IPS DF 4.7 (cell line): ENCODE data around the gene FAM168A.

Experiments used
- DNase-seq: peaks from one replicate; pipeline ENCODE4 v3.0.0-alpha.2; 2013; ENCODE audit warnings: low spot score; ENCODE audit errors: extremely low read depth

Gene FAM168A

GRCh38 chr11:73376160-73376802 is 221.6 kb downstream of the FAM168A start, which contains the start of gene RELT:
TSS of gene RELT (plus strand) at chr11:73376399. CDS start at chr11:73389137, 12,738 bp downstream.
- no peak for DNase-seq

- no peak for DNase-seq
Observed at GRCh38 chr11:73375830-73376159, 222.1 kb downstream of the FAM168A start.

DNA sequence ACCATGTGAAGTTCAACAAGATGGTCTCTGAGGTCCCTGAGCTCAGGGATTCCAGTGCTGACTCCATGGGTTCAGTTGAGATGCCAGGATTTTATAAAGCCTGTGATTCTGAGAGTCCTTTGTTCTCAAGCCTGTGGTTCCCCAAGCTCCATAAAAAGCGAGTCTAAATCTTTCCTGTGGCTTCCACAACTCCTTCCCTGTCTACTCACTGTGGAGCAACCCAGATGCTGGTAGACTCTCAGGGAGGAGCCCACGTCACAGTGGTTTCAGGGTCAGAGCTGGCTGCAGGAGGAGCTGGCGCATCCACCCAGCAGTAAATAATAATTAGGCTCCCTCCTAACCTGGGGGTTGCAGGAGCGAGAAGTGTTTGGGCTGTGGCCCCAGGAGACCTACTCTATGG is 223.8 kb downstream of the FAM168A start:
- no peak for DNase-seq

DNA sequence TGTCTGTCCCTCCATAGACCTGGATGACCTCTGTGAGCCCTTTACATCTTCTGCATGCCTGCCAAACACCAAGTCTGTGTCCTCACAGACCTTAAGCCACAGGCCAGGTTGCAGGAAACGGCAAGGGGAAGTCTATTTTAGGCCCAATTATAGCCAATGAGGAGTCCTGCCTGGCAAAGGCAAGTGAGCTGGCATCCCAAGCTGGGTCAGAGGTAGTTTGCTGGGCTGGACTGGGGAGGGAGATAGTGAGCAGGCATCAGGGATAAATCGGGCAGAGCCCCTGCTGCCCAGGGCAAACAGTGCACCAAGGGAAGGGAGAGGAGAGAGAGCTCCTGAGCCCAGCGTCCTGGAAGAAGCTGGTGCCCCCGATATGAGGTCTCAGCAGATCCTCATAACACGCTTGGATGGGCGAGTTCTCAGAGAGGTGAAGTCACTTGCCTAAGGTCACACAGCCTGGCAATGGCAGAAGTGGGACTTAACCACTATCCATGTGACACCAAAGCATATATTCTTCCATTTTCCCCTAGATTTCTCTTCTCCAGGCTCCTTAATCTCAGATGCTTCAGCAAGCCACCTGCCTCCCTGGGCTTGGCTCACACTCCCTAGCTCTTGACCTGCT is 225.4 kb downstream of the FAM168A start:
- DNase-seq: no peak

GRCh38 chr11:73367482-73368024 is 230.4 kb downstream of the FAM168A start:
- no peak for DNase-seq

DNA sequence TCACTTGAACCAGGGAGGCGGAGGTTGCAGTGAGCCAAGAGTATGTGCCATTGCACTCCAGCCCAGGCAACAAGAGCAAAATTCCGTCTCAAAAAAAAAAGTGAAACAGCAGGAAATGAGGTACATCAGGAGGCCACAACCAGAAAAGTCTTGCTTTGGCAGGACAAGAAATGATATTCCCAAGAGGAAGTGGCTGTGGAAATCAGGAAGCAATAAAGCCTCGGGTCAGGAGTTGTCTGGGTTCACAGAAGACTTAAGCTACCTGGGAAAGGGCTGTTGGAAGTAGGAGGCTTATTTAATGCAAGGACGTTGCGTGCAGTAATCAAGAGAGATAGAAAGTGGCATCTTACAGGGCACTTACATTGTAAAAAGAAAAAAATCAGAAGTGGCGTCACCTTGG is 231.0 kb downstream of the FAM168A start:
- no peak for DNase-seq

GRCh38 chr11:73366265-73366610 is 231.7 kb downstream of the FAM168A start:
- no peak for DNase-seq

- DNase-seq: no peak
Observed at GRCh38 chr11:73365352-73366264, 232.3 kb downstream of the FAM168A start.

DNA sequence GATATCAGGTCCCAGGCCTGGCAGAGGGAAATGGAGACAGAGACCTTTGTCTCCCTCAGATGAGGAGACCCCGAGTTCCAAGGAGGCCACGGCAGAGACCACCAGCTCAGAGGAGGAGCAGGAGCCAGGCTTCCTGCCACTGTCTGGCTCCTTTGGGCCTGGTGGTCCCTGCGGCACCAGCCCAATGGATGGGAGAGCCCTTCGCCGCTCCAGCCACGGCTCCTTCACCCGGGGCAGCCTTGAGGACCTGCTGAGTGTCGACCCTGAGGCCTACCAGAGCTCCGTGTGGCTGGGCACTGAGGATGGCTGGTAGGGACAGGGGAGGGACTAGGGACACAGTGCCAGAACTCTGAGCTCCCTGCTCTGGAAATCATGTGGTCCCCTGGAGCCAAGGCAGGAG is 234.8 kb downstream of the FAM168A start:
- no peak for DNase-seq

- DNase-seq: no peak
Observed at GRCh38 chr11:73361953-73362776, 235.7 kb downstream of the FAM168A start.

DNA sequence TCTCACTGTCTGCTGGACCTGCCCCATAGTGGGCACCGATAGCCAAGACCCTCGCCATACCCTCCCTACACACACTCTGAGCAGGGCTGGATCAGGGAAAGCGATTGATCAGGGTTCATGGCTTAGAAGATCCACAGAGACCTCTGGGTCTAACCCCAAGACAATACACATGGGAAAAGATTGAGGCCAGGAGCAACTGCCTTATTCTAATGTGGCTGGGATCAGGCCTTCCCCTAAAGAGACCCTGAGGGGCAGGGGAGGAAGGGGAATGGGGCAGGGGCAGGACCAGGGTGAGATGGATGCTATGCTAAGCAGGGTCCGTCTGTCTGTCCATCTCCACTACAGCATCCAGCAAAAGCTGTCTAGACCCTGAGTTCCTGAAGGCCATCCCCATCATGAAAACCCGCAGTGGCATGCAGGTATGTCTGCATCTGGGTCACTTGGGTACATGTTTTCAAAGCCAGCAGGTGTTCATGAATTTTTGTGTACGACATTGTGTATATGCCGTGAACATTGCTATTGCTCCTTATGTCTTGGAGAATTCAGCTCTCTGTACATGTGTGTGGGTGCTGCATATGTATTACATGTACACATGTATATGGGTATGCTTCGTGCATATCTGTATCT is 237.1 kb downstream of the FAM168A start:
- DNase-seq: no peak

DNA sequence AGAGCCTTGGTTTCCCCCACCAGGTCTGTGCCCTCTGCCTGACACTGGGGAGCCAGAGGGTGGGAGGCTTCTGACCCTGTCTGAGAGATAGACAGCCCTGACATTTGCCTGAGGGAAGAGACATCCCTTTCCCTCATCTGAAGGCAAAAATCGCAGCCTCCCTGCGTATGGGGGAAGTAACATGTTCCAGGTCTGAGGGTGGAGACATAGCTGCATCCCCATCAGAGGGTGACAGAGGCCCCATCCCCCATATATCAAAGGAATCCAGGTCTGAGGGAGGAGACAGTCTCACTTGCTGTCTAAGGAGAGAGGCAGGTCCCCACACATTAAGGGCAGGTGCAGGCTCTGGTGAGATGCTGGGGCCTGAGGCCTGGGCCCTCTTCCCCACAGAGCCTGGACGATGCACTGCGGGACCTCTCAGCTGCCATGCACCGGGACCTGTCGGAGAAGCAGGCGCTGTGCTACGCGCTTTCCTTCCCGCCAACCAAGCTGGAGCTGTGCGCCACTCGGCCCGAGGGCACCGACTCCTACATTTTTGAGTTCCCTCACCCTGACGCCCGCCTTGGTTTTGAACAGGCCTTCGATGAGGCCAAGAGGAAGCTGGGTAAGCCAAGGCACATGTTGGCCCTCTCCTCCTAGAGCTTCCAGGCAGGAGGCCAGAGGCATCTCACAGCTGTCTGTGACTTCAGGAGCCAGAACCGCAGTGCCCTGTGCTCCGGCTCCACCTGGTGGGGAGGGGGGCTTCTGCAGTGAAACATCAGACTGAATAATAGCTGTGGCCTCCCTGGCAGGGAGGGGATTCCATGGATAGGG is 237.8 kb downstream of the FAM168A start:
- no peak for DNase-seq

- no peak for DNase-seq
Observed at GRCh38 chr11:73359341-73359740, 238.6 kb downstream of the FAM168A start.

GRCh38 chr11:73358071-73358470 is 239.8 kb downstream of the FAM168A start:
- no peak for DNase-seq

GRCh38 chr11:73356979-73357860 is 240.7 kb downstream of the FAM168A start:
- no peak for DNase-seq

DNA sequence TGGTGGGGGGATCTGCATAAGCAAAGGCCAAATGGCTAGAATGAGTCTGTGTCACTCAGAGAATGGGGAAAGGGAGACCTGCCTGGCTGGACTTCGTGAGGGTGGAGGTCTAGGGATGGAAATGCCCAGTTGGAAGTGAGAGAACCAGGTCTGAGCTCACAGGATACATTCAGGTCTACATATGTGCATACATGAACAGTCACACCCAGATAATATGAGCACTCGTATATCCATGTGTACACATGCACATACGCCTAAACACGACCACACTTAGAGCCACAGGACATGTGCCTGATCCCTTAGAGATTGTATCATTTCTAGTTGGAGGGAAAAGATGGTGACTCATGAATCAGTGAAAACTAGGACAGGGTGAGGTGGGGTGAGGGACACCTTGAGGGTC is 242.8 kb downstream of the FAM168A start:
- no peak for DNase-seq

DNA sequence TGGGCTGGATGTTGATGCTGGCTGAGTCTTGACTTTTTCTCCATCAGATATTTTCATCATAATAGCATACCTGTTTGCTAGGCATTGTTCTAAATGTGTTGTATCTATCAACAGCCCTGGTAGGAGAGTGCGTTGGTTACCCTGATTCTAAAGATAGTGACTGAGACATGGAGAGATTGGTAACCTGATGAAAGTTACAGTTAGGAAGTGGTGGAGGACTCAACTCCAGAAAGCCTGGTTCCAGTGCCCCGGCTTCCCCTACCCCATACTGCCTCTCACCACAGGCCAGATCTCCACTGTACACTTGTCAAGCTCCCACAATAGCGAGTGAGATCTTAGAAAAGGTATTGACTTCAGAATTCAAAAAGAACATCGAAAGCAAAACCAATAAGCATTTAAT is 244.5 kb downstream of the FAM168A start:
- DNase-seq: no peak

- DNase-seq: no peak
Observed at GRCh38 chr11:73350908-73351636, 246.8 kb downstream of the FAM168A start.
